ENCODE results near the gene ALDH16A1.

Gene ALDH16A1

GRCh38 chr19:49513746-49514118, 60.7 kb downstream of the ALDH16A1 start:
- FAIRE-seq (no peak), DNase-seq (ENCODE audit: insufficient read length) (no peak)
- no peak for TF ChIP-seq POLR2AphosphoS5 (IDR thresholded peaks at IDR 0.05; ENCODE audit: low read depth, low read length)
- TF ChIP-seq POLR2A (IDR thresholded peaks at IDR 0.05; ENCODE audit: low read depth, low read length) = no peak
- TF ChIP-seq TAF1 (IDR thresholded peaks at IDR 0.05; ENCODE audit: borderline replicate concordance, low read depth, low read length) = no peak

GRCh38 chr19:49514151-49514550, 61.1 kb downstream of the ALDH16A1 start:
- DNase-seq (ENCODE audit: insufficient read length) (no peak), FAIRE-seq (no peak)
- TF ChIP-seq POLR2A (IDR thresholded peaks at IDR 0.05; ENCODE audit: low read depth, low read length) (no peak), POLR2AphosphoS5 (IDR thresholded peaks at IDR 0.05; ENCODE audit: low read depth, low read length) (no peak), TAF1 (IDR thresholded peaks at IDR 0.05; ENCODE audit: borderline replicate concordance, low read depth, low read length) (no peak)

- FAIRE-seq (no peak), DNase-seq (ENCODE audit: insufficient read length) (no peak)
- TF ChIP-seq TAF1 (IDR thresholded peaks at IDR 0.05; ENCODE audit: borderline replicate concordance, low read depth, low read length) = no peak
- TF ChIP-seq POLR2A (IDR thresholded peaks at IDR 0.05; ENCODE audit: low read depth, low read length) = no peak
- no peak for TF ChIP-seq POLR2AphosphoS5 (IDR thresholded peaks at IDR 0.05; ENCODE audit: low read depth, low read length)
Measured at GRCh38 chr19:49515767-49516166, 62.7 kb downstream of the ALDH16A1 start.

GRCh38 chr19:49518033-49518432, 65.0 kb downstream of the ALDH16A1 start:
- no peak for DNase-seq (ENCODE audit: insufficient read length)
- no peak for TF ChIP-seq POLR2A (IDR thresholded peaks at IDR 0.05; ENCODE audit: low read depth, low read length)
- TF ChIP-seq TAF1 (IDR thresholded peaks at IDR 0.05; ENCODE audit: borderline replicate concordance, low read depth, low read length) = no peak
- no peak for TF ChIP-seq POLR2AphosphoS5 (IDR thresholded peaks at IDR 0.05; ENCODE audit: low read depth, low read length)
- no peak for FAIRE-seq

All from GM12892 (cell line).